Endothelial cell of umbilical vein (primary cell): ENCODE measurements around the gene PIK3R4. TPM values are rescaled to one million over a fixed set of nuclear protein-coding genes. Genes with fewer than 3 reads are reported as not detected.

Source experiments
- BruUV-seq: library from RNA; stranded (reverse); fragments of 400-500 nt; replicated peaks from 2 replicates; lab custom pipeline; 2021; lab: Mats Ljungman, UMichigan
- CTCF ChIA-PET: fragments of 300-600, 350-600 bp; sonication (Branson Sonifier 250); formaldehyde crosslinking; loops from one replicate; lab custom pipeline; 2021; ENCODE audit warnings: antibody characterized with exemption, inconsistent platforms; lab: Charles Lee
- POLR2A ChIA-PET: fragments of 300-600, 350-600 bp; sonication (Branson Sonifier 250); formaldehyde crosslinking; loops from one replicate; lab custom pipeline; 2021; ENCODE audit warnings: antibody characterized with exemption, inconsistent platforms; lab: Charles Lee
- DNase-seq: peaks from one replicate; pipeline ENCODE4 v3.0.0-alpha.2; 2011; ENCODE audit warnings: low read depth, low spot score
- FAIRE-seq: peaks from 2 replicates; lab custom pipeline; 2011; peaks lifted over from hg19 to GRCh38; lab: Jason Lieb, UNC
- H2AFZ ChIP-seq: 2 replicates; pipeline ENCODE4 v1.6.0; 2012; ENCODE audit warnings: low read depth, low read length, control low read depth, inconsistent platforms
- H3K27ac ChIP-seq: 2 replicates; pipeline ENCODE4 v1.5.1; 2011; ENCODE audit warnings: low read depth, mild to moderate bottlenecking, control low read depth, low read length, moderate library complexity; ENCODE audit not compliant: insufficient read depth
- H3K27me3 ChIP-seq, 2 experiments: 2 replicates each; pipeline versions ENCODE4 v1.6.0 to v1.6.1; 2011; ENCODE audit warnings: low read length in 2 of 2, mixed read lengths in 1 of 2; ENCODE audit not compliant: control insufficient read depth in 2 of 2, insufficient read depth in 2 of 2
- H3K36me3 ChIP-seq, 2 experiments: 2 replicates in 1 of 2; 3 replicates in 1 of 2; pipeline ENCODE4 v1.5.1; 2011; ENCODE audit warnings: low read length in 2 of 2, mild to moderate bottlenecking in 1 of 2, moderate library complexity in 1 of 2; ENCODE audit not compliant: control insufficient read depth in 2 of 2, insufficient read depth in 2 of 2; ENCODE audit errors: extremely low read depth in 1 of 2
- H3K4me1 ChIP-seq: 3 replicates; pipeline ENCODE4 v1.5.1; 2011; ENCODE audit warnings: mild to moderate bottlenecking, low read length; ENCODE audit not compliant: control insufficient read depth, insufficient read depth; ENCODE audit errors: extremely low read depth
- H3K4me2 ChIP-seq: 2 replicates; pipeline ENCODE4 v1.6.1; 2011; ENCODE audit warnings: low read length, control low read depth, mixed read lengths; ENCODE audit not compliant: insufficient read depth
- H3K4me3 ChIP-seq, 3 experiments: fragments of 200-600 bp in 1 of 3; sonication (generic), shearing (Covaris generic) in 1 of 3; replicated peaks in 1 of 3; 2 replicates each; pipeline ENCODE4 v1.5.1; 2011 to 2016; ENCODE audit warnings: control low read depth in 3 of 3, low read length in 3 of 3, mild to moderate bottlenecking in 2 of 3, inconsistent platforms in 1 of 3, low read depth in 1 of 3, moderate library complexity in 1 of 3; ENCODE audit not compliant: insufficient read depth in 1 of 3
- H3K79me2 ChIP-seq: 2 replicates; pipeline ENCODE4 v1.6.0; 2012; ENCODE audit warnings: low read length, inconsistent platforms; ENCODE audit not compliant: control insufficient read depth, insufficient read depth
- H3K9ac ChIP-seq: replicated peaks from 2 replicates; pipeline ENCODE3; 2011; ENCODE audit warnings: low read length, control low read depth; ENCODE audit not compliant: insufficient read depth; ENCODE audit errors: extremely low read depth
- H3K9me1 ChIP-seq: replicated peaks from 3 replicates; pipeline ENCODE4 v1.6.0; 2011; ENCODE audit warnings: mild to moderate bottlenecking, low read length; ENCODE audit not compliant: control insufficient read depth, insufficient read depth; ENCODE audit errors: extremely low read depth
- H3K9me3 ChIP-seq: replicated peaks from 2 replicates; pipeline ENCODE4 v1.5.1; 2012; ENCODE audit warnings: low read length, inconsistent platforms; ENCODE audit not compliant: control insufficient read depth, insufficient read depth
- H4K20me1 ChIP-seq: replicated peaks from 2 replicates; pipeline ENCODE3; 2011; ENCODE audit warnings: mild to moderate bottlenecking, low read length; ENCODE audit not compliant: control insufficient read depth, insufficient read depth; ENCODE audit errors: extremely low read depth
- EZH2 ChIP-seq: IDR thresholded peaks from 2 replicates; pipeline ENCODE4 v1.6.1; 2012; ENCODE audit warnings: borderline replicate concordance, low read depth, mild to moderate bottlenecking, moderate library complexity, low read length, inconsistent platforms; ENCODE audit not compliant: severe bottlenecking
- FOS ChIP-seq: IDR thresholded peaks from 2 replicates; pipeline ENCODE4 v1.6.1; 2011; ENCODE audit warnings: mild to moderate bottlenecking, low read length, moderate library complexity, borderline replicate concordance; ENCODE audit not compliant: insufficient read depth
- GATA2 ChIP-seq: IDR thresholded peaks from 2 replicates; pipeline ENCODE4 v1.7.0; 2011; ENCODE audit warnings: low read depth, mild to moderate bottlenecking, moderate library complexity, mixed read lengths, low read length; ENCODE audit not compliant: insufficient read length, insufficient read depth
- JUN ChIP-seq: IDR thresholded peaks from 2 replicates; pipeline ENCODE4 v1.6.1; 2011; ENCODE audit warnings: borderline replicate concordance, low read depth; ENCODE audit not compliant: insufficient read length, insufficient read depth
- MYC ChIP-seq: IDR thresholded peaks from one replicate; pipeline ENCODE4 v1.6.1; 2011; ENCODE audit warnings: mild to moderate bottlenecking, low read depth, low read length
- POLR2A ChIP-seq: IDR thresholded peaks from 2 replicates; pipeline ENCODE4 v1.6.1; 2012; ENCODE audit warnings: low read depth, mild to moderate bottlenecking, control low read depth, low read length
- POLR2AphosphoS5 ChIP-seq: IDR thresholded peaks from 2 replicates; pipeline ENCODE4 v1.6.1; 2012; ENCODE audit warnings: low read depth, mild to moderate bottlenecking, control low read depth, low read length, moderate library complexity; ENCODE audit not compliant: insufficient read depth
- dilution Hi-C: fragments of 300-500 bp; cut with MboI; formaldehyde crosslinking; loops from one replicate; pipeline ENCODE4 v1.15.0; 2019; ENCODE audit warnings: low sequenced_read_pairs; ENCODE audit not compliant: extremely low pct_ligation_motif_present
- intact Hi-C: fragments of 100-400 bp; cut with micrococcal nuclease; formaldehyde crosslinking; loops from one replicate; pipeline ENCODE4 v1.10.0; 2022
- polyA plus RNA-seq, 4 experiments: library from polyadenylated mRNA; depleted of rRNA in 3 of 4; stranded (reverse) in 3 of 4; unstranded in 1 of 4; fragments of >200 nt; gene quantifications; 2 replicates each; pipeline versions ENCODE4 v1.2.1 to v1.2.3, GENCODE V29; 2011 to 2012; ENCODE audit warnings: missing spikeins in 1 of 4
- total RNA-seq: library from RNA; stranded (reverse); gene quantifications from 2 replicates; pipeline ENCODE4 v1.2.3, GENCODE V29; 2021
- TF ChIP-seq, protein P1 (sequence below): IDR thresholded peaks from 2 replicates; pipeline ENCODE4 v1.6.1; 2011; ENCODE audit not compliant: insufficient read depth, insufficient read length
- TF ChIP-seq, protein P2 (sequence below), 2 donors: IDR thresholded peaks; 1 replicate in 1 of 2; 2 replicates in 1 of 2; pipeline ENCODE4 v1.5.1; 2011; ENCODE audit warnings: low read length in 2 of 2, mild to moderate bottlenecking in 2 of 2, moderate library complexity in 2 of 2, control low read depth in 1 of 2, inconsistent platforms in 1 of 2, low read depth in 1 of 2; ENCODE audit not compliant: insufficient read depth in 1 of 2; ENCODE audit errors: extremely low read depth in 1 of 2

The PIK3R4 gene
- total and polyA plus RNA-seq, 2 donors (not counting 3 experiments of a cell fraction or from before 2014, with no cell fraction given): 23.0 to 43.1 TPM

DNA sequence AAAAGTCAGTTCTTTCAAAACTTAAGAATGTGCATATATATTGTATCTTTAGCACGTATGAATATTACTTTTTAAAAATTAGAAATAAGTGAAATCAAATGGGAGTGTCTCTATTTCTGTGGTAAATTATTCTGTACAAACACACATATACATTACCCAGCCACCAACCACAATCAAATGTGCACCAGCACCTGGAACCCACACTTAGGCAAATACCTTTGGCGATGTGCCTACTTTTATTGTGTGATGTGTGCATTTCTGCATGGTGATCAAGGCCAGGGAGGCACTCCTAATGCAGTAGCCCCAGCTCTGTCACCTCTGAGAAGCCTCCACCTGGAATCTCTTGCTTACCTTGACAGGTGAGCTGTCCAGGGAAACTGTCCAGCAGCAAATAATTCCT is 76.9 kb downstream of the PIK3R4 start:
- Histone ChIP-seq H3K4me3 (no peak overlapping the region), H3K4me1 (no peaks in the 10 kb centered on the region), H3K27me3 (no peaks in the 10 kb centered on the region), H3K79me2 (no peaks in the 10 kb centered on the region), H3K9ac (no peak overlapping the region), H2AFZ (no peak overlapping the region), H4K20me1 (no peaks in the 10 kb centered on the region), H3K36me3 (peaks cover 0 to 5% of the 10 kb centered on the region in 2 experiments), H3K4me2 (no peak overlapping the region), H3K27ac (no peak overlapping the region), H3K9me3 (no peaks in the 10 kb centered on the region), H3K9me1 (no peaks in the 10 kb centered on the region)
- intact Hi-C loops: no loop called here
- DNase-seq: no peak
- FAIRE-seq: no peak
- dilution Hi-C loops: no loop called here
- TF ChIP-seq GATA2: no peak
- TF ChIP-seq POLR2A: no peak
- TF ChIP-seq FOS: no peak
- no peak for TF ChIP-seq POLR2AphosphoS5
- TF ChIP-seq, protein P1, sequence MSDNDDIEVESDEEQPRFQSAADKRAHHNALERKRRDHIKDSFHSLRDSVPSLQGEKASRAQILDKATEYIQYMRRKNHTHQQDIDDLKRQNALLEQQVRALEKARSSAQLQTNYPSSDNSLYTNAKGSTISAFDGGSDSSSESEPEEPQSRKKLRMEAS: no peak
- no peak for TF ChIP-seq JUN
- TF ChIP-seq, protein P2, sequence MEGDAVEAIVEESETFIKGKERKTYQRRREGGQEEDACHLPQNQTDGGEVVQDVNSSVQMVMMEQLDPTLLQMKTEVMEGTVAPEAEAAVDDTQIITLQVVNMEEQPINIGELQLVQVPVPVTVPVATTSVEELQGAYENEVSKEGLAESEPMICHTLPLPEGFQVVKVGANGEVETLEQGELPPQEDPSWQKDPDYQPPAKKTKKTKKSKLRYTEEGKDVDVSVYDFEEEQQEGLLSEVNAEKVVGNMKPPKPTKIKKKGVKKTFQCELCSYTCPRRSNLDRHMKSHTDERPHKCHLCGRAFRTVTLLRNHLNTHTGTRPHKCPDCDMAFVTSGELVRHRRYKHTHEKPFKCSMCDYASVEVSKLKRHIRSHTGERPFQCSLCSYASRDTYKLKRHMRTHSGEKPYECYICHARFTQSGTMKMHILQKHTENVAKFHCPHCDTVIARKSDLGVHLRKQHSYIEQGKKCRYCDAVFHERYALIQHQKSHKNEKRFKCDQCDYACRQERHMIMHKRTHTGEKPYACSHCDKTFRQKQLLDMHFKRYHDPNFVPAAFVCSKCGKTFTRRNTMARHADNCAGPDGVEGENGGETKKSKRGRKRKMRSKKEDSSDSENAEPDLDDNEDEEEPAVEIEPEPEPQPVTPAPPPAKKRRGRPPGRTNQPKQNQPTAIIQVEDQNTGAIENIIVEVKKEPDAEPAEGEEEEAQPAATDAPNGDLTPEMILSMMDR (IDR thresholded peaks at IDR 0.05; ENCODE audit: extremely low read depth in 1 of 2, insufficient read depth in 1 of 2, low read depth in 1 of 2, low read length in 2 of 2): no peak
- no peak for TF ChIP-seq MYC
- TF ChIP-seq EZH2: no peak
- no TSS peak for BruUV-seq
- CTCF ChIA-PET: no interaction called here
- POLR2A ChIA-PET: no interaction called here
